ENCODE measurements around the gene ABHD14A.

Gene ABHD14A

DNA sequence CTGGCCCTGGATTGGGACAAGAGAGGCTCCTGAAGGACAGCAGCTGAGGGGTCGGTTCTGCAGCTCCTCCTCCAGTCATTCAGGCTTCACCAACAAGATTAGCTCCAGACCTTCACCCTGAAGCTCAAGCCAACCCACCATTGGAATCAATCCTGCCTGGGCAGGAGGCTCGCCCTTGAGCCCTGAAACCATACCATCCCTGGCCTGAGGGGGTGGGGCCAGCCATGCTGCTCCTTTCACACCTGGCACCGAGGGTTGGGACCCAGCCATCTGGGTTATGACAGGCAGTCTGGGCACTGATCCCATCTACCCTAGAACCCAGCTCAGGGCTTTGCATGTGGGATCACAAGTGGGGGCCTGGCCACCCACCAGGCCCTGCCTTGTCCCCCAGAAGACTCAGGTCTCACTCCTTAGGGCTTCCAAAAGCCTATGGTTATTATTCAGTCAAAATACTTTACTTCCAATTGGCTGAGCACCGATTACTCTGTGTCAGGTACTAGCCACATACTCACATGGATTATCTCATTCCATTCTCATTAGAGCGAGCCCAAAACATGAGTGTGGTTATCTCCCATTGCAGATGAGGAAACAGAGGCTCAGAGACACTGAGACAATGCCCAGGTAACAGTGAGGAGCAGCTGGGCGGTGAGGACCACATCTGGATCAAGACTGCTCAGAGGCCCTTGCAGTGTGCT is 4.1 kb upstream of the ABHD14A start:
- peaks cover 5% of the 10 kb centered on the region for H3K36me3 ChIP-seq (ENCODE audit: control insufficient read depth, insufficient read depth, low read length)
- no peak overlapping the region for H3K4me3 ChIP-seq (ENCODE audit: low read depth, low read length)
- no peaks in the 10 kb centered on the region for H3K9me3 ChIP-seq (ENCODE audit: control insufficient read depth, insufficient read depth, low read length)
- H3K9ac ChIP-seq (ENCODE audit: low read depth, low read length): no peak overlapping the region
- peaks cover 26% of the 10 kb centered on the region for H3K4me1 ChIP-seq (ENCODE audit: control insufficient read depth, insufficient read depth, low read length)
- H3K27me3 ChIP-seq (ENCODE audit: control insufficient read depth, insufficient read depth, low read length): peaks cover 22% of the 10 kb centered on the region

DNA sequence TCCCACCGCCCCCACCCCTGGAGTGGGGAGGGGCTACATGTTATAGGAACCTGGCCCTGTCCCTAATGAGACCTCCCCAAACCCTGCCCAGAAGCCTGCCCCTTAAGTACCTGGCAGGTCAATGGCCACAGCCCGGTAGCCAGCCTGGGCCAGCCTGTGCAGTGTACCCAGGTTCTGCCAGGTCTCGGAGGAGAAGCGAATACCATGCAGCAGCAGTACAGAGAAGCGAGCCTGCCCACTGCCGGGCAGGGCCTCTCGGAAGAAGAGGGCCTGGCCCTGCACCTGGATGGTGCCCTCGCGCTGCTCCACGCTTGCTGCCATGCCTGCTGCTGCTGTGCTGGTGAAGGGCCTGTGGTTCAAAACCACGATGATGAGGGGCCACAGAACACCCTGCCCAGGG is 3.5 kb upstream of the ABHD14A start:
- Histone ChIP-seq H3K4me3 (ENCODE audit: low read depth, low read length) (no peak overlapping the region), H3K9me3 (ENCODE audit: control insufficient read depth, insufficient read depth, low read length) (no peaks in the 10 kb centered on the region), H3K27me3 (ENCODE audit: control insufficient read depth, insufficient read depth, low read length) (peaks cover 20% of the 10 kb centered on the region), H3K36me3 (ENCODE audit: control insufficient read depth, insufficient read depth, low read length) (peaks cover 5% of the 10 kb centered on the region), H3K9ac (ENCODE audit: low read depth, low read length) (no peak overlapping the region), H3K4me1 (ENCODE audit: control insufficient read depth, insufficient read depth, low read length) (peaks cover 21% of the 10 kb centered on the region)

DNA sequence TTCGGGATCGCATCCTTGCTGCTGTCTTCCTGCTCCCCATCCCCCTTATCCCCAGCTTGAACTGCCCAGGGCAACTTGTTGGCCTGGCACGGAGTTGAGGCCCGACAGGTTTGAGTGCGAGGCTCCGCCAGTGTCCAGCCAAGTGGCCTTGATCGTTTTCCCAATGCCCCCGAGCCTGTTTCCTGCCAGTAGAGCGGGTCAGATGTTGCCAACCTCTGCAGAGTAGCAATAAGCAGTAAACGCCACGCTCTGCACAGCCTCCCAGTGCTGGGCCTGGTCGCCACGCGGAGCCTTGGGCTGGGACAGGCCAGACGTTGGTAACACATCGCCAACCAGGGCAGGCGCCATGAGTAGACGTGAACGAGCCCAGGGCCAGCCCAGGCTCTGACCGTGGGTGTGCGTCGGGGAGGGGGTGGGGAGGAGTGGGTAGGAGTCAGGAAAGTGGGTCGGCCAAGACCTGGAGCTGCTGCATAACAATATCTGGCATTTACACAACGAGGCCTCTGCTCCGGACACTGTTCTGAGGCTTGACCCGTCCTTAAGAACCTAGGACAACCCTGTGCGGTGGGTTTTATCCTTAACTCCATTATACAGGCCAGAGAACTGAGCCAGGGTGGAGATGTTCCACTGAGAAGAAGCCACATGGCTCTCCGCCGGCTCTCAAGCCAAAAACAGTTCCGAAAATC is 444 bp upstream of the ABHD14A start:
- Histone ChIP-seq H3K36me3 (ENCODE audit: control insufficient read depth, insufficient read depth, low read length) (peaks cover 5% of the 10 kb centered on the region), H3K4me1 (ENCODE audit: control insufficient read depth, insufficient read depth, low read length) (peaks cover 10% of the 10 kb centered on the region), H3K27me3 (ENCODE audit: control insufficient read depth, insufficient read depth, low read length) (peaks cover 32% of the 10 kb centered on the region), H3K9ac (ENCODE audit: low read depth, low read length) (peak overlapping the region; percentile 70), H3K9me3 (ENCODE audit: control insufficient read depth, insufficient read depth, low read length) (no peaks in the 10 kb centered on the region), H3K4me3 (ENCODE audit: low read depth, low read length) (peak overlapping the region; percentile 36)

DNA sequence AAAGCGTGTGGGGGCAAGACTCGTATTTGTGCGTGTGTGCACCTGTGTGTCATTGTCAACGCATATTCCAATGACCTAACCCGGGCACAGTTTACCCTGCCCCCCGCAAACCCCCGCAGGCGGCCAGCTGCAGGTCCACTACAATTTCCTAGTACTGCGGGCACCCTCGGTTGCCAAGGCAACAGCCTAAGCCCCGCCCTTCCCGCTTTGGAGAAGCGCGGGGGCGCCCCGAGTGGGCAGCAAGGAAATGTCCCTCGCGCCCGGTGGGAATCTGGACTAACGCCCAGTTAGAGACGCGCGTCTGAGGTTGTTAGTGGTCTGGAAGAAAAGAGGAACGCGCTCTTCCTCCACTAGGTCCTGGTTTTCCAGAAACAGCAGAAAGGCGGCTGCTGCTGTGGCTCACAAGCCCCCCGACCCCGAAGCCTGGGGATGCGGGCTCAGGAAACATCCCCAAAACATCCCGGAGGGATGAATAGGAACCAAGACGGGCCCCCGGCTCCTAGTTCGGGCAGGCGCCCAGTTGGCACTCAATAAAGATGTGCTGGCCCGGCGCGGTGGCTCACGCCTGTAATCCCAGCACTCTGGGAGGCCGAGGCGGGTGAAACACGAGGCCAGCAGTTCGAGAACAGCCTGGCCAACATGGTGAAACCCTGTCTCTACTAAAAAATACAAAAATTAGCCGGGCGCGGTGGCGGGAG is 1.1 kb downstream of the ABHD14A start:
- Histone ChIP-seq H3K4me3 (ENCODE audit: low read depth, low read length) (peak overlapping the region; percentile 36), H3K27me3 (ENCODE audit: control insufficient read depth, insufficient read depth, low read length) (peaks cover 32% of the 10 kb centered on the region), H3K9ac (ENCODE audit: low read depth, low read length) (no peak overlapping the region), H3K36me3 (ENCODE audit: control insufficient read depth, insufficient read depth, low read length) (peaks cover 5% of the 10 kb centered on the region), H3K9me3 (ENCODE audit: control insufficient read depth, insufficient read depth, low read length) (no peaks in the 10 kb centered on the region), H3K4me1 (ENCODE audit: control insufficient read depth, insufficient read depth, low read length) (peaks cover 10% of the 10 kb centered on the region)

DNA sequence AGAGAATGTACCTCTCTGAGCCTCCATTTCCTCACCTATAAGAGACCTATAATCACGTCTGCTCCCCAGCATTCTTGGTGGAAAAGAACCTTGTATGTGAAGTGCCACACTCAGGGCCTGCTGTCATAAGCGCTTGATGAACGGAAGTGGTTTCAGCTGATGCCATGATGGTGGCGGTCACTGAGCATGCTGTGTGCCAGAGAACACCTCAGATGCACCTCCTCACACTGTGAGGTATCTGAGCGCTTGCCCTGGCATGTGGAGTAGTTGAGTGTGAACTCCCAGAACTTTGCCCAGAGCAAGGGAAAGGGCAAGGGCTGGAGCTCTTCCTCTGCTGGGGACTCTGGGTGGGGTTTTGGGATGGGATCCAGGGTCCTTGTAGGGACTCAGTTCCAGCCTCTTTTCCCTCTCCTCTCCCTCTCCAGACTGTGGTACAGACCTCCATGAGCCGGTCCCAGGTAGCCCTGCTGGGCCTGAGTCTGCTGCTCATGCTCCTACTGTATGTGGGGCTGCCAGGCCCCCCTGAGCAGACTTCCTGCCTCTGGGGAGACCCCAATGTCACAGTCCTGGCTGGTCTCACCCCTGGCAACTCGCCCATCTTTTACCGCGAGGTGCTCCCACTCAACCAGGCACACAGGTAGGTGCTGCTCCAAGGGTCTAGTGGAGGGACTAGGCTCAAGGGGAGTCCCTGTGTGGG is 2.7 kb downstream of the ABHD14A start:
- no peak overlapping the region for H3K9ac ChIP-seq (ENCODE audit: low read depth, low read length)
- no peaks in the 10 kb centered on the region for H3K36me3 ChIP-seq (ENCODE audit: control insufficient read depth, insufficient read depth, low read length)
- H3K9me3 ChIP-seq (ENCODE audit: control insufficient read depth, insufficient read depth, low read length): no peaks in the 10 kb centered on the region
- H3K27me3 ChIP-seq (ENCODE audit: control insufficient read depth, insufficient read depth, low read length): peaks cover 32% of the 10 kb centered on the region
- no peak overlapping the region for H3K4me3 ChIP-seq (ENCODE audit: low read depth, low read length)
- peaks cover 14% of the 10 kb centered on the region for H3K4me1 ChIP-seq (ENCODE audit: control insufficient read depth, insufficient read depth, low read length)

DNA sequence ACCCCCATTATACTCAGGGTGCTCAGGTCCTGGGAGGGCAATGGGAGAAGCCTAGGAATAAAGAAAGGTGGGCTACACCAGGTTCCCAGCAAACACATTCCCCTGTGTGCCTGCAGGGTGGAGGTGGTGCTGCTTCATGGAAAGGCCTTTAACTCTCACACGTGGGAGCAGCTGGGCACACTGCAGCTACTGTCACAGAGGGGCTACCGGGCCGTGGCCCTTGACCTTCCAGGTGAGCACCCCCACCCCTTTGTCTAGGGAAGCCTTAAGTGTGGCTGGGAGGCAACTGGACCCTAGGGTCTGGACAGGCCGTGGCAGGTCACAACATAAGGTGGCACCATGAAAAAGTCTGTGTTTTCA is 3.3 kb downstream of the ABHD14A start:
- H3K9me3 ChIP-seq (ENCODE audit: control insufficient read depth, insufficient read depth, low read length): no peaks in the 10 kb centered on the region
- H3K4me3 ChIP-seq (ENCODE audit: low read depth, low read length): no peak overlapping the region
- peaks cover 15% of the 10 kb centered on the region for H3K4me1 ChIP-seq (ENCODE audit: control insufficient read depth, insufficient read depth, low read length)
- H3K27me3 ChIP-seq (ENCODE audit: control insufficient read depth, insufficient read depth, low read length): peaks cover 32% of the 10 kb centered on the region
- no peak overlapping the region for H3K9ac ChIP-seq (ENCODE audit: low read depth, low read length)
- no peaks in the 10 kb centered on the region for H3K36me3 ChIP-seq (ENCODE audit: control insufficient read depth, insufficient read depth, low read length)

DNA sequence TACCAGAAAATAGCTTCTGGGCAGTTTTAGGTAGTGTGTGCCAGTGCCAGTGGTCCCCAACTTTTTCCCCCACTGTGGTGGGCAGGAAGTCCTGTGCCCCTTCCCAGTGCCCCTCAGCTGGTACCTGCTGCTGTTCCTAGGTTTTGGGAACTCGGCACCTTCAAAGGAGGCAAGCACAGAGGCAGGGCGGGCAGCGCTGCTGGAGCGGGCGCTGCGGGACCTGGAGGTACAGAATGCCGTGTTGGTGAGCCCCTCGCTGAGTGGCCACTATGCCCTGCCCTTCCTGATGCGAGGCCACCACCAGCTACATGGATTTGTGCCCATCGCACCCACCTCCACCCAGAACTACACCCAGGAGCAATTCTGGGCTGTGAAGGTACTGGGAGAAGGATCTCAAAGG is 5.4 kb downstream of the ABHD14A start:
- Histone ChIP-seq H3K4me1 (ENCODE audit: control insufficient read depth, insufficient read depth, low read length) (peaks cover 9% of the 10 kb centered on the region), H3K4me3 (ENCODE audit: low read depth, low read length) (no peak overlapping the region), H3K27me3 (ENCODE audit: control insufficient read depth, insufficient read depth, low read length) (peaks cover 22% of the 10 kb centered on the region), H3K9me3 (ENCODE audit: control insufficient read depth, insufficient read depth, low read length) (no peaks in the 10 kb centered on the region), H3K9ac (ENCODE audit: low read depth, low read length) (no peak overlapping the region), H3K36me3 (ENCODE audit: control insufficient read depth, insufficient read depth, low read length) (no peaks in the 10 kb centered on the region)

DNA sequence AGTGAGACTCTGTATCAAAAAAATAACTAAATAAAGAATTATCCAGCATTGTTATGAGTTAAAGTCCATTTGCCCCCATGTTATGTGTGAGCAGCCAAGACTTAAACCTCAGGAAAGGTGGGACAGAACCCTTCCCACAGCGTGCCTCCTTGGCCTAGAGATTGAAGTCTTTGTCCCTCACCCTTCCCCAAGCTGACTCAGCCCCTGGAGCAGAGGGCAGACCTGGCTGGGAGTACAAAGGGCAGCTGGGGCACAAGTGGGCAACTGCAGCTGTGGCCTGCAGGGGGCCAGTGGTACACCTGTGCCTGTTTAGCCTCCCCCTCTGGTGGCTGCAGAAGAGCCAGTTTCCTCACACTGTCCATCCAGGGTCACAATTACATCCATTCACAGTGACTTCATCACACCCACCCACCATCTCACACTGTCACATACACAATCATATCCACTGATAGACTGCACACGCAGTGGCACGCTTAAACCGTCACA is 7.5 kb downstream of the ABHD14A start:
- no peaks in the 10 kb centered on the region for H3K36me3 ChIP-seq (ENCODE audit: control insufficient read depth, insufficient read depth, low read length)
- peaks cover 7% of the 10 kb centered on the region for H3K27me3 ChIP-seq (ENCODE audit: control insufficient read depth, insufficient read depth, low read length)
- H3K4me1 ChIP-seq (ENCODE audit: control insufficient read depth, insufficient read depth, low read length): peaks cover 9% of the 10 kb centered on the region
- no peaks in the 10 kb centered on the region for H3K9me3 ChIP-seq (ENCODE audit: control insufficient read depth, insufficient read depth, low read length)
- H3K9ac ChIP-seq (ENCODE audit: low read depth, low read length): peak overlapping the region; percentile 39
- peak overlapping the region; percentile 84 for H3K4me3 ChIP-seq (ENCODE audit: low read depth, low read length)

DNA sequence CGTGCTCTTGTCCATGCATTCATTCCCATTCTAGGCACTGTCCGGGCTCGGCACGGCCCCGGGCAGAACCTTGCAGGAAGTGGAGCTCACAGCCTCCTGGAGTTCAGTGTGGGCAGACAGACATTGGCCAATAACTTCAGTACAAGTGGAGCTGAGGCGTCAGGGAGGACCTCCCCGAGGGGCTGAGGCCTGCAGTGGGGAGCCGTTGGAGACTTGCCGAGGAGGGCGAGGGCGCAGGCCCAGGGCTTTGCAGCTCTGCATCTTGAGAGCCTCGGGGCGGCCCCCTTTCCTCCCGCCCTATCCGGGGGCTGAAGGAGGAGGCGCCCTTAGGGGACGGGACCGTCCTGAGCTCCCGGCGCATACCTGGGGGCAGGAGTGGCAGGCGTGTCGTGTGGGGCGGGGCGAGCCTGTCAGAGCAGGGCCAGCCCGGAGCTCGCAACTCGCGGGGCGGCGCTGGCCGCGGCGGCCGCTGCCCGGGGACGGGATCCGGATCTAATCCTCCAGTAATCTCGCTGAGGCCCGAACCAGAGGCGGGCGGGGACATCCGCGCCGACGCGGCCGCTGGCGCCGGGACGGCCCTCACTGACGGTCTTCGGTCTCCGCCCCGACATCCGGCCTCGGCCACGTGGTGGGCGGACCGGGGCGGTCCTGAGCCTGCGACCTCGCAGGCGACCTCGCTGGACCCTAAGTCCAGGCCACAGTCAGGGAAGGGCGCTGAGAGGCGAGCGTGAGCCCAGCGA is 8.1 kb downstream of the ABHD14A start, which contains the start of gene ACY1:
TSS of gene ACY1 (plus strand) at position 698 of the 740 bp plus-strand sequence. CDS start 530 bp downstream, outside the sequence.
- Histone ChIP-seq H3K36me3 (ENCODE audit: control insufficient read depth, insufficient read depth, low read length) (no peaks in the 10 kb centered on the region), H3K9me3 (ENCODE audit: control insufficient read depth, insufficient read depth, low read length) (no peaks in the 10 kb centered on the region), H3K9ac (ENCODE audit: low read depth, low read length) (peak within 1 kb of the TSS; percentile 39), H3K4me1 (ENCODE audit: control insufficient read depth, insufficient read depth, low read length) (peaks cover 9% of the 10 kb centered on the region), H3K4me3 (ENCODE audit: low read depth, low read length) (peak within 1 kb of the TSS; percentile 84), H3K27me3 (ENCODE audit: control insufficient read depth, insufficient read depth, low read length) (peaks cover 2% of the 10 kb centered on the region)

DNA sequence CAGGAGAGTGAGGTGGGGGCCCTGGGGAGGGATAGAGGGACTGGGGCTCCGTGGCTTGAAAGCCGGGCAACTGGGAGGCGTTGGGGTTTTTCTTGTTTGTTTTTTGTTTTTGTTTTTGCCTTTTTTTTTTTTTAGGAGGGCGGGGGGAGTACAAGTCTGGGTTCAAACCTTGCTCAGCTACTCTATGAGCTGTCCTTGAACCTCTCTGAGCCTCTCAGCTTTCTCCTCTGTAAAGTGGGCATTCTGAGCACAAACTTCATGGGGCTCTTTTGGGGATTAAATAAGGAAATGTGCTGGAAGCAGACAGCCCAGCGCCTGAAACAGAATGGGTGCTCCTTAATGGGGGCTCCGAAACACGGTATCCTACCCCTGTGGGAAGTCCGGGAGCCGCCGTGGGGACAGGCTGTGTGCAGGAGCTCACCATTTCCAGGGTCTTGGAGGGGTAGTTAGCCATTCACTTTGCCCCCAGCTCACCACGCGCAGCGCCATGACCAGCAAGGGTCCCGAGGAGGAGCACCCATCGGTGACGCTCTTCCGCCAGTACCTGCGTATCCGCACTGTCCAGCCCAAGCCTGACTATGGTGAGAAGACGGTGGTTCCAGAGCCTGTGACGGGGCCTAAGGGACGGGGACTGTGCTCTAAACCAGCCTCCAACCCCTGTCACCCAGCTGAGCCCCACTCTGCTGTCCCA is 8.9 kb downstream of the ABHD14A start:
- Histone ChIP-seq H3K9me3 (ENCODE audit: control insufficient read depth, insufficient read depth, low read length) (no peaks in the 10 kb centered on the region), H3K36me3 (ENCODE audit: control insufficient read depth, insufficient read depth, low read length) (no peaks in the 10 kb centered on the region), H3K4me3 (ENCODE audit: low read depth, low read length) (peak overlapping the region; percentile 84), H3K4me1 (ENCODE audit: control insufficient read depth, insufficient read depth, low read length) (peaks cover 9% of the 10 kb centered on the region), H3K9ac (ENCODE audit: low read depth, low read length) (peak overlapping the region; percentile 39), H3K27me3 (ENCODE audit: control insufficient read depth, insufficient read depth, low read length) (no peaks in the 10 kb centered on the region)
